Skeletal muscle satellite cell (primary cell): Measurements from ENCODE around the gene GADD45G.

ENCODE experiments used
- H3K27me3 ChIP-seq: 2 replicates; pipeline ENCODE4 v1.7.0; 2013; ENCODE audit warnings: low read length; ENCODE audit not compliant: control insufficient read depth, insufficient read depth
- H3K36me3 ChIP-seq: 2 replicates; pipeline ENCODE4 v1.7.0; 2013; ENCODE audit warnings: mild to moderate bottlenecking, control low read depth, low read length; ENCODE audit not compliant: insufficient read depth
- H3K4me1 ChIP-seq: 2 replicates; pipeline ENCODE4 v1.7.0; 2013; ENCODE audit warnings: low read length; ENCODE audit not compliant: control insufficient read depth, insufficient read depth
- H3K4me2 ChIP-seq: 2 replicates; pipeline ENCODE4 v1.7.0; 2013; ENCODE audit warnings: mild to moderate bottlenecking, low read length
- H3K4me3 ChIP-seq: 2 replicates; pipeline ENCODE4 v1.7.0; 2013; ENCODE audit warnings: low read length
- H3K9ac ChIP-seq: 2 replicates; pipeline ENCODE4 v1.7.0; 2013; ENCODE audit warnings: mild to moderate bottlenecking, low read depth, low read length, moderate library complexity
- H3K9me3 ChIP-seq: replicated peaks from 2 replicates; pipeline ENCODE4 v1.7.0; 2013; ENCODE audit warnings: mild to moderate bottlenecking, control low read depth, low read length

The GADD45G gene

GRCh38 chr9:89576404-89576839 is 28.4 kb upstream of the GADD45G start:
- no peaks in the 10 kb centered on the region for H3K4me1 ChIP-seq
- H3K9me3 ChIP-seq, result no peaks in the 10 kb centered on the region
- H3K4me3 ChIP-seq, result no peak overlapping the region
- no peak overlapping the region for H3K9ac ChIP-seq
- no peak overlapping the region for H3K4me2 ChIP-seq
- no peaks in the 10 kb centered on the region for H3K36me3 ChIP-seq
- peaks cover 3% of the 10 kb centered on the region for H3K27me3 ChIP-seq

GRCh38 chr9:89577363-89577762 is 27.4 kb upstream of the GADD45G start:
- Histone ChIP-seq H3K9ac (no peak overlapping the region), H3K4me2 (no peak overlapping the region), H3K27me3 (peaks cover 9% of the 10 kb centered on the region), H3K4me3 (no peak overlapping the region), H3K9me3 (no peaks in the 10 kb centered on the region), H3K4me1 (no peaks in the 10 kb centered on the region), H3K36me3 (no peaks in the 10 kb centered on the region)

GRCh38 chr9:89579741-89580385 is 24.9 kb upstream of the GADD45G start:
- no peaks in the 10 kb centered on the region for H3K4me1 ChIP-seq
- H3K9me3 ChIP-seq, result no peaks in the 10 kb centered on the region
- H3K36me3 ChIP-seq, result no peaks in the 10 kb centered on the region
- no peak overlapping the region for H3K4me2 ChIP-seq
- H3K9ac ChIP-seq, result no peak overlapping the region
- H3K27me3 ChIP-seq, result peaks cover 14% of the 10 kb centered on the region
- no peak overlapping the region for H3K4me3 ChIP-seq

GRCh38 chr9:89586311-89586710 is 18.5 kb upstream of the GADD45G start:
- no peaks in the 10 kb centered on the region for H3K4me1 ChIP-seq
- peaks cover 19% of the 10 kb centered on the region for H3K27me3 ChIP-seq
- no peaks in the 10 kb centered on the region for H3K9me3 ChIP-seq
- no peak overlapping the region for H3K4me2 ChIP-seq
- no peak overlapping the region for H3K9ac ChIP-seq
- H3K4me3 ChIP-seq, result no peak overlapping the region
- H3K36me3 ChIP-seq, result no peaks in the 10 kb centered on the region

- Histone ChIP-seq H3K4me1 (no peaks in the 10 kb centered on the region), H3K9ac (no peak overlapping the region)
Measured at GRCh38 chr9:89588271-89588879, 16.4 kb upstream of the GADD45G start.

GRCh38 chr9:89590415-89590814 is 14.4 kb upstream of the GADD45G start:
- no peaks in the 10 kb centered on the region for H3K36me3 ChIP-seq
- H3K4me3 ChIP-seq, result no peak overlapping the region
- H3K9me3 ChIP-seq, result no peaks in the 10 kb centered on the region

More at GRCh38 chr9:89588271-89588879, 16.4 kb upstream of the GADD45G start:
- no peaks in the 10 kb centered on the region for H3K9me3 ChIP-seq
- H3K4me2 ChIP-seq, result no peak overlapping the region
- H3K4me3 ChIP-seq, result no peak overlapping the region
- H3K27me3 ChIP-seq, result peaks cover 25% of the 10 kb centered on the region
- no peaks in the 10 kb centered on the region for H3K36me3 ChIP-seq

GRCh38 chr9:89591274-89592212 is 13.3 kb upstream of the GADD45G start:
- H3K9ac ChIP-seq, result no peak overlapping the region
- H3K27me3 ChIP-seq, result peaks cover 24% of the 10 kb centered on the region

More at GRCh38 chr9:89590415-89590814, 14.4 kb upstream of the GADD45G start:
- H3K9ac ChIP-seq, result no peak overlapping the region
- H3K27me3 ChIP-seq, result peaks cover 25% of the 10 kb centered on the region
- H3K4me1 ChIP-seq, result no peaks in the 10 kb centered on the region
- no peak overlapping the region for H3K4me2 ChIP-seq

GRCh38 chr9:89592213-89592815 is 12.5 kb upstream of the GADD45G start:
- Histone ChIP-seq H3K9ac (no peak overlapping the region), H3K4me1 (no peaks in the 10 kb centered on the region)

More at GRCh38 chr9:89591274-89592212, 13.3 kb upstream of the GADD45G start:
- no peaks in the 10 kb centered on the region for H3K36me3 ChIP-seq
- H3K4me3 ChIP-seq, result no peak overlapping the region
- H3K9me3 ChIP-seq, result no peaks in the 10 kb centered on the region
- H3K4me2 ChIP-seq, result no peak overlapping the region
- no peaks in the 10 kb centered on the region for H3K4me1 ChIP-seq

GRCh38 chr9:89592963-89593726 is 11.7 kb upstream of the GADD45G start:
- Histone ChIP-seq H3K9ac (no peak overlapping the region), H3K36me3 (no peaks in the 10 kb centered on the region), H3K4me1 (no peaks in the 10 kb centered on the region), H3K4me3 (no peak overlapping the region), H3K27me3 (peaks cover 24% of the 10 kb centered on the region), H3K4me2 (no peak overlapping the region), H3K9me3 (no peaks in the 10 kb centered on the region)

More at GRCh38 chr9:89592213-89592815, 12.5 kb upstream of the GADD45G start:
- H3K4me2 ChIP-seq, result no peak overlapping the region
- H3K27me3 ChIP-seq, result peaks cover 24% of the 10 kb centered on the region
- H3K36me3 ChIP-seq, result no peaks in the 10 kb centered on the region
- no peaks in the 10 kb centered on the region for H3K9me3 ChIP-seq
- H3K4me3 ChIP-seq, result no peak overlapping the region

GRCh38 chr9:89593727-89594427 is 10.9 kb upstream of the GADD45G start:
- H3K36me3 ChIP-seq, result no peaks in the 10 kb centered on the region
- no peak overlapping the region for H3K9ac ChIP-seq
- H3K4me1 ChIP-seq, result no peaks in the 10 kb centered on the region
- H3K27me3 ChIP-seq, result peaks cover 24% of the 10 kb centered on the region
- H3K4me2 ChIP-seq, result no peak overlapping the region
- no peaks in the 10 kb centered on the region for H3K9me3 ChIP-seq
- H3K4me3 ChIP-seq, result no peak overlapping the region
